PC-9 (cell line): ENCODE data around the gene RAF1. TPM values are rescaled to one million over a fixed set of nuclear protein-coding genes. Genes with fewer than 3 reads are reported as not detected.

ENCODE experiments used
- BruUV-seq: library from RNA; stranded (reverse); fragments of 400-500 nt; replicated peaks from 2 replicates; lab custom pipeline; 2021; lab: Mats Ljungman, UMichigan
- CTCF ChIA-PET: fragments of 300-600 bp; sonication (Branson Sonifier 250); formaldehyde crosslinking; loops from one replicate; lab custom pipeline; 2022; ENCODE audit warnings: antibody characterized with exemption; lab: Charles Lee
- POLR2A ChIA-PET: fragments of 300-600 bp; sonication (Branson Sonifier 250); formaldehyde crosslinking; loops from one replicate; lab custom pipeline; 2022; ENCODE audit warnings: antibody characterized with exemption; ENCODE audit not compliant: unreplicated experiment; lab: Charles Lee
- DNase-seq, 2 experiments: peaks; one replicate each; pipeline versions ENCODE4 v3.0.0 to v3.0.0-alpha.2; 2015 to 2022; ENCODE audit warnings: mixed read lengths in 1 of 2
- H2AFZ ChIP-seq: fragments of 200-600 bp; sonication (generic); 2 replicates; pipeline ENCODE4 v1.8.1; 2017; ENCODE audit warnings: antibody characterized with exemption
- H3F3A ChIP-seq: fragments of 200-600 bp; sonication (generic); 2 replicates; pipeline ENCODE4 v1.8.1; 2017; ENCODE audit warnings: antibody characterized with exemption, mild to moderate bottlenecking, low read depth; ENCODE audit not compliant: insufficient read depth
- H3K27ac ChIP-seq: fragments of 200-600 bp; sonication (generic); 2 replicates; pipeline ENCODE4 v1.6.1; 2016; ENCODE audit warnings: mixed run types
- H3K27me3 ChIP-seq: fragments of 200-600 bp; sonication (generic); 2 replicates; pipeline ENCODE4 v1.6.1; 2016; ENCODE audit warnings: low read depth, mixed run types; ENCODE audit not compliant: insufficient read depth
- H3K36me3 ChIP-seq: fragments of 200-600 bp; sonication (generic); 2 replicates; pipeline ENCODE4 v1.6.1; 2016; ENCODE audit warnings: low read depth, mixed run types
- H3K4me1 ChIP-seq: fragments of 200-600 bp; sonication (generic); replicated peaks from 2 replicates; pipeline ENCODE4 v1.6.1; 2016; ENCODE audit warnings: mixed run types; ENCODE audit not compliant: insufficient read depth
- H3K4me2 ChIP-seq: fragments of 200-600 bp; sonication (generic); 2 replicates; pipeline ENCODE4 v1.6.1; 2017; ENCODE audit warnings: mixed run types
- H3K4me3 ChIP-seq: fragments of 200-600 bp; sonication (generic); 2 replicates; pipeline ENCODE4 v1.6.1; 2016; ENCODE audit warnings: mixed run types
- H3K79me2 ChIP-seq: fragments of 200-600 bp; sonication (generic); 2 replicates; pipeline ENCODE4 v1.6.1; 2017; ENCODE audit warnings: low read depth, mixed run types
- H3K9me2 ChIP-seq: fragments of 200-600 bp; sonication (generic); 2 replicates; pipeline ENCODE4 v1.8.1; 2017; ENCODE audit warnings: mild to moderate bottlenecking; ENCODE audit not compliant: insufficient read depth
- H3K9me3 ChIP-seq: fragments of 200-600 bp; sonication (generic); 2 replicates; pipeline ENCODE4 v1.8.1; 2016; ENCODE audit warnings: low read depth; ENCODE audit not compliant: insufficient read depth
- H4K20me1 ChIP-seq: fragments of 200-600 bp; sonication (generic); 2 replicates; pipeline ENCODE4 v1.8.1; 2017; ENCODE audit not compliant: insufficient read depth
- EZH2 ChIP-seq: fragments of 200-600 bp; sonication (generic); IDR thresholded peaks from 2 replicates; pipeline ENCODE4 v1.8.0; 2017; ENCODE audit warnings: antibody characterized with exemption, low read depth
- intact Hi-C: fragments of 100-400 bp; cut with micrococcal nuclease; formaldehyde crosslinking; loops from one replicate; pipeline ENCODE4 v1.10.0; 2022; ENCODE audit not compliant: unreplicated experiment
- total RNA-seq: library from RNA; stranded (reverse); gene quantifications from 2 replicates; pipeline ENCODE4 v1.2.3, GENCODE V29; 2021
- TF ChIP-seq, protein P1 (sequence below): fragments of 200-600 bp; sonication (generic); conservative IDR thresholded peaks from 2 replicates; pipeline ENCODE4 v1.6.1; 2017; ENCODE audit warnings: mixed run types, antibody characterized with exemption, mild to moderate bottlenecking, moderate library complexity

Gene RAF1
- total RNA-seq, 1 experiment from 2014 or later = 72.4 TPM

GRCh38 chr3:12562451-12562850 lies 101.5 kb downstream of the RAF1 start:
- intact Hi-C loops = no loop called here
- Histone ChIP-seq H4K20me1 (peaks cover 74% of the 10 kb centered on the region), H3K79me2 (peaks cover 98% of the 10 kb centered on the region), H2AFZ (no peak overlapping the region), H3K4me3 (no peak overlapping the region), H3K27me3 (no peaks in the 10 kb centered on the region), H3K4me2 (no peak overlapping the region), H3F3A (peaks cover under 1% of the 10 kb centered on the region; the same call in 1 of the 2 replicates), H3K4me1 (peaks cover 15% of the 10 kb centered on the region), H3K9me3 (no peaks in the 10 kb centered on the region), H3K27ac (no peak overlapping the region), H3K36me3 (0 out of 2 replicates have a peak, but pooled peaks cover 4% of the 10 kb centered on the region), H3K9me2 (no peaks in the 10 kb centered on the region)
- DNase-seq = no peak
- ChIA-PET POLR2A (interaction anchor here (0.5 kb wide), 1 partner anchor 736 kb away, joined by 6 read pairs; no protein-coding TSS in a partner anchor), CTCF (no interaction called here)
- no peak for TF ChIP-seq EZH2
- TF ChIP-seq, protein P1, sequence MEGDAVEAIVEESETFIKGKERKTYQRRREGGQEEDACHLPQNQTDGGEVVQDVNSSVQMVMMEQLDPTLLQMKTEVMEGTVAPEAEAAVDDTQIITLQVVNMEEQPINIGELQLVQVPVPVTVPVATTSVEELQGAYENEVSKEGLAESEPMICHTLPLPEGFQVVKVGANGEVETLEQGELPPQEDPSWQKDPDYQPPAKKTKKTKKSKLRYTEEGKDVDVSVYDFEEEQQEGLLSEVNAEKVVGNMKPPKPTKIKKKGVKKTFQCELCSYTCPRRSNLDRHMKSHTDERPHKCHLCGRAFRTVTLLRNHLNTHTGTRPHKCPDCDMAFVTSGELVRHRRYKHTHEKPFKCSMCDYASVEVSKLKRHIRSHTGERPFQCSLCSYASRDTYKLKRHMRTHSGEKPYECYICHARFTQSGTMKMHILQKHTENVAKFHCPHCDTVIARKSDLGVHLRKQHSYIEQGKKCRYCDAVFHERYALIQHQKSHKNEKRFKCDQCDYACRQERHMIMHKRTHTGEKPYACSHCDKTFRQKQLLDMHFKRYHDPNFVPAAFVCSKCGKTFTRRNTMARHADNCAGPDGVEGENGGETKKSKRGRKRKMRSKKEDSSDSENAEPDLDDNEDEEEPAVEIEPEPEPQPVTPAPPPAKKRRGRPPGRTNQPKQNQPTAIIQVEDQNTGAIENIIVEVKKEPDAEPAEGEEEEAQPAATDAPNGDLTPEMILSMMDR = no peak
- BruUV-seq = no TSS peak

GRCh38 chr3:12561397-12561796 lies 102.5 kb downstream of the RAF1 start:
- no peak overlapping the region for H3K27ac ChIP-seq
- H3K27me3 ChIP-seq = no peaks in the 10 kb centered on the region
- intact Hi-C loops = no loop called here
- no peak overlapping the region for H3K4me2 ChIP-seq
- BruUV-seq = no TSS peak
- H3K79me2 ChIP-seq = peaks cover 93% of the 10 kb centered on the region
- no peak for DNase-seq
- CTCF ChIA-PET = no interaction called here
- H3K36me3 ChIP-seq = no peaks in the 10 kb centered on the region
- POLR2A ChIA-PET = no interaction called here
- no peaks in the 10 kb centered on the region for H3K9me2 ChIP-seq
- H3K4me1 ChIP-seq = peaks cover 15% of the 10 kb centered on the region
- no peak overlapping the region for H3K4me3 ChIP-seq
- TF ChIP-seq EZH2 = no peak
- TF ChIP-seq, protein P1 = no peak
- peaks cover 64% of the 10 kb centered on the region for H4K20me1 ChIP-seq
- H3K9me3 ChIP-seq = no peaks in the 10 kb centered on the region
- no peak overlapping the region for H2AFZ ChIP-seq
- peaks cover 8% of the 10 kb centered on the region; the same call in 1 of the 2 replicates for H3F3A ChIP-seq

GRCh38 chr3:12560505-12561190 lies 103.3 kb downstream of the RAF1 start:
- DNase-seq = no peak
- Histone ChIP-seq H3K9me3 (no peaks in the 10 kb centered on the region), H3K36me3 (no peaks in the 10 kb centered on the region), H3K79me2 (peaks cover 86% of the 10 kb centered on the region), H3K27ac (no peak overlapping the region), H4K20me1 (peaks cover 59% of the 10 kb centered on the region), H3K4me3 (no peak overlapping the region), H3K27me3 (no peaks in the 10 kb centered on the region), H3F3A (peaks cover 12% of the 10 kb centered on the region), H3K4me1 (peaks cover 20% of the 10 kb centered on the region), H3K9me2 (0 out of 2 replicates have a peak, but pooled peaks cover under 1% of the 10 kb centered on the region), H3K4me2 (no peak overlapping the region), H2AFZ (no peak overlapping the region)
- BruUV-seq = no TSS peak
- TF ChIP-seq EZH2 = no peak
- TF ChIP-seq, protein P1 = no peak
- CTCF ChIA-PET = interaction anchor here (0.7 kb wide), 1 partner anchor 238 kb away, joined by 11 read pairs; no protein-coding TSS in a partner anchor
- intact Hi-C loops = no loop called here
- POLR2A ChIA-PET = no interaction called here
